H9 (cell line): ENCODE measurements around the gene LRRC8B. TPM values are rescaled to one million over a fixed set of nuclear protein-coding genes. Genes with fewer than 3 reads are reported as not detected.

Experiments
- DNase-seq: peaks from one replicate; pipeline ENCODE4 v3.0.0-alpha.2; 2017
- H2AFZ ChIP-seq: one replicate; pipeline ENCODE4 v1.6.1; 2013; ENCODE audit warnings: mild to moderate bottlenecking, low read length, control low read depth, moderate library complexity
- H2AK5ac ChIP-seq: 2 replicates; pipeline ENCODE4 v1.6.1; 2013; ENCODE audit warnings: low read length, control low read depth, mixed read lengths; ENCODE audit not compliant: insufficient read length
- H2BK120ac ChIP-seq: one replicate; pipeline ENCODE4 v1.6.1; 2013; ENCODE audit warnings: low read depth, mild to moderate bottlenecking, low read length, control low read depth, inconsistent platforms; ENCODE audit not compliant: poor library complexity, severe bottlenecking
- H2BK12ac ChIP-seq: 2 replicates; pipeline ENCODE4 v1.6.1; 2013; ENCODE audit warnings: low read length, control low read depth, mixed read lengths, low read depth; ENCODE audit not compliant: insufficient read length
- H2BK15ac ChIP-seq: 2 replicates; pipeline ENCODE4 v1.6.1; 2013; ENCODE audit warnings: low read depth, low read length, control low read depth
- H2BK20ac ChIP-seq: one replicate; pipeline ENCODE4 v1.6.1; 2013; ENCODE audit warnings: low read depth, mild to moderate bottlenecking, low read length, control low read depth, inconsistent platforms; ENCODE audit not compliant: poor library complexity, severe bottlenecking
- H2BK5ac ChIP-seq: 2 replicates; pipeline ENCODE4 v1.6.1; 2013; ENCODE audit warnings: low read length, control low read depth, mixed read lengths; ENCODE audit not compliant: insufficient read length
- H3K14ac ChIP-seq: 2 replicates; pipeline ENCODE4 v1.6.1; 2013; ENCODE audit warnings: low read length, control low read depth; ENCODE audit not compliant: insufficient read depth
- H3K18ac ChIP-seq: 2 replicates; pipeline ENCODE4 v1.6.1; 2013; ENCODE audit warnings: low read depth, mild to moderate bottlenecking, mixed read lengths, low read length, control low read depth; ENCODE audit not compliant: insufficient read length
- H3K23ac ChIP-seq: 2 replicates; pipeline ENCODE4 v1.6.1; 2013; ENCODE audit warnings: low read length, control low read depth, mixed read lengths, low read depth; ENCODE audit not compliant: insufficient read length
- H3K23me2 ChIP-seq: 2 replicates; pipeline ENCODE4 v1.6.1; 2013; ENCODE audit warnings: low read depth, mild to moderate bottlenecking, mixed read lengths, low read length, control low read depth; ENCODE audit not compliant: insufficient read length, poor library complexity, severe bottlenecking
- H3K27ac ChIP-seq: 2 replicates; pipeline ENCODE4 v1.5.1; 2013; ENCODE audit warnings: low read length, control low read depth, mixed read lengths, low read depth; ENCODE audit not compliant: insufficient read length
- H3K27me3 ChIP-seq: 2 replicates; pipeline ENCODE4 v1.6.1; 2013; ENCODE audit warnings: low read length, control low read depth, inconsistent platforms; ENCODE audit not compliant: insufficient read depth
- H3K4ac ChIP-seq: 2 replicates; pipeline ENCODE4 v1.6.1; 2013; ENCODE audit warnings: low read depth, mild to moderate bottlenecking, control low read depth, inconsistent platforms, low read length, moderate library complexity
- H3K4me1 ChIP-seq: 2 replicates; pipeline ENCODE4 v1.6.1; 2013; ENCODE audit warnings: low read length, control low read depth, inconsistent platforms; ENCODE audit not compliant: insufficient read depth
- H3K4me2 ChIP-seq: 2 replicates; pipeline ENCODE4 v1.6.1; 2013; ENCODE audit warnings: low read length, control low read depth, mixed read lengths; ENCODE audit not compliant: insufficient read length, insufficient read depth
- H3K56ac ChIP-seq: 2 replicates; pipeline ENCODE4 v1.6.1; 2013; ENCODE audit warnings: low read depth, mild to moderate bottlenecking, mixed read lengths, low read length, control low read depth; ENCODE audit not compliant: insufficient read length
- H3K79me1 ChIP-seq: 2 replicates; pipeline ENCODE4 v1.6.1; 2013; ENCODE audit warnings: low read depth, mild to moderate bottlenecking, moderate library complexity, low read length, control low read depth, inconsistent platforms; ENCODE audit not compliant: insufficient read depth, poor library complexity, severe bottlenecking
- H3K79me2 ChIP-seq: 2 replicates; pipeline ENCODE4 v1.6.1; 2013; ENCODE audit warnings: low read length, control low read depth, inconsistent platforms; ENCODE audit not compliant: insufficient read depth
- H3K9ac ChIP-seq: 2 replicates; pipeline ENCODE4 v1.6.1; 2013; ENCODE audit warnings: low read length, control low read depth, mixed read lengths; ENCODE audit not compliant: insufficient read length; ENCODE audit errors: extremely low read depth
- H3K9me3 ChIP-seq: one replicate; pipeline ENCODE4 v1.6.1; 2013; ENCODE audit warnings: low read depth, low read length, inconsistent platforms; ENCODE audit not compliant: control insufficient read depth
- H3T11ph ChIP-seq: one replicate; pipeline ENCODE4 v1.6.1; 2013; ENCODE audit warnings: mild to moderate bottlenecking, low read length, control low read depth, inconsistent platforms
- H4K20me1 ChIP-seq: one replicate; pipeline ENCODE4 v1.6.1; 2013; ENCODE audit not compliant: control insufficient read depth, insufficient read length, insufficient read depth
- H4K5ac ChIP-seq: 2 replicates; pipeline ENCODE4 v1.6.1; 2013; ENCODE audit warnings: low read depth, mild to moderate bottlenecking, mixed read lengths, low read length, control low read depth; ENCODE audit not compliant: insufficient read length
- H4K8ac ChIP-seq: replicated peaks from 2 replicates; pipeline ENCODE4 v1.6.1; 2013; ENCODE audit warnings: low read length, control low read depth, mixed read lengths, low read depth; ENCODE audit not compliant: insufficient read length
- H4K91ac ChIP-seq: 2 replicates; pipeline ENCODE4 v1.6.1; 2013; ENCODE audit warnings: low read depth, mild to moderate bottlenecking, moderate library complexity, mixed read lengths, low read length, control low read depth; ENCODE audit not compliant: insufficient read length
- H3K27ac Mint-ChIP-seq, 3 experiments: 2 replicates in 2 of 3; 3 replicates in 1 of 3; pipeline ENCODE4 v1.8.0; 2020 to 2021; ENCODE audit warnings: mixed read lengths in 3 of 3, mild to moderate bottlenecking in 1 of 3, moderate library complexity in 1 of 3
- H3K27me3 Mint-ChIP-seq: 2 replicates; pipeline ENCODE4 v1.8.0; 2021; ENCODE audit warnings: low read depth, mild to moderate bottlenecking, moderate library complexity, mixed read lengths
- H3K36me3 Mint-ChIP-seq, 3 experiments: 2 replicates in 2 of 3; 3 replicates in 1 of 3; pipeline ENCODE4 v1.8.0; 2020 to 2021; ENCODE audit warnings: low read depth in 3 of 3, mixed read lengths in 3 of 3; ENCODE audit not compliant: insufficient read depth in 1 of 3
- H3K4me1 Mint-ChIP-seq, 2 experiments: 2 replicates each; pipeline ENCODE4 v1.8.0; 2020; ENCODE audit warnings: mixed read lengths in 2 of 2
- H3K4me3 Mint-ChIP-seq, 2 experiments: 2 replicates in 1 of 2; 3 replicates in 1 of 2; pipeline ENCODE4 v1.8.0; 2020 to 2021; ENCODE audit warnings: mild to moderate bottlenecking in 2 of 2, mixed read lengths in 2 of 2, moderate library complexity in 1 of 2
- H3K9me3 Mint-ChIP-seq, 2 experiments: 2 replicates in 1 of 2; 3 replicates in 1 of 2; pipeline ENCODE4 v1.8.0; 2020; ENCODE audit warnings: mild to moderate bottlenecking in 2 of 2, mixed read lengths in 2 of 2, moderate library complexity in 1 of 2
- WGBS: extraction: QIAGEN DNeasy Blood & Tissue Kit; methylation state at CpG from one replicate; pipeline ENCODE4 v1.1.7; 2013; ENCODE audit warnings: missing lambda C conversion rate, low lambda C conversion rate, mixed read lengths; ENCODE audit not compliant: insufficient read length; ENCODE audit errors: extremely low coverage; 5-methylcytosine and 5-hydroxymethylcytosine counted together
- total RNA-seq: library from RNA; stranded (reverse); gene quantifications from 2 replicates; pipeline ENCODE4 v1.2.1, GENCODE V29; 2021
- TF ChIP-seq, protein P1 (sequence below): fragments of 200-600 bp; sonication (generic); conservative IDR thresholded peaks from 3 replicates; pipeline ENCODE4 v1.8.0; 2021; ENCODE audit warnings: antibody characterized with exemption, mild to moderate bottlenecking

Gene LRRC8B
- total RNA-seq, 1 experiment from 2014 or later, result 33.2 TPM

DNA sequence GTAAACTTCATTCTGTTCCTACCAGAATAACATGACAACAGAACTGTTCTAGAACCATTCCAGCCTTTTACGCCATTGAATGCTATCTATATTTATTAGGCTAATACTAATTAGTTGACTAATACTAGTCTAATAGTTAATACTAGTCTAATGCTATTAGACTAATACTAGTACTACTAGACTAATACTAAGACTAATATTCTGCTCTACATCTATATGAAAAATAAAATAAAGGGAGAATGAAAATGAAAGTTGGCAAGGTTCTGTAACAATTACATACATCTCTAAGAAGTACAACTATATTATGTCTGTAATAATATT, 40.9 kb upstream of the LRRC8B start:
- Histone ChIP-seq H3K27ac (no peak overlapping the region), H3K79me1 (no peaks in the 10 kb centered on the region), H2BK20ac (no peak overlapping the region), H3T11ph (no peak overlapping the region), H3K18ac (no peak overlapping the region), H3K4me2 (no peak overlapping the region), H4K8ac (no peak overlapping the region), H4K20me1 (no peaks in the 10 kb centered on the region), H3K14ac (no peak overlapping the region), H4K5ac (no peak overlapping the region), H2BK15ac (no peak overlapping the region), H3K9me3 (no peaks in the 10 kb centered on the region), H3K4me1 (no peaks in the 10 kb centered on the region), H3K79me2 (no peaks in the 10 kb centered on the region), H3K27me3 (no peaks in the 10 kb centered on the region), H3K23me2 (no peaks in the 10 kb centered on the region), H3K9ac (no peak overlapping the region), H2AK5ac (no peak overlapping the region), H3K56ac (no peak overlapping the region), H2BK12ac (no peak overlapping the region), H3K23ac (no peak overlapping the region), H2AFZ (no peak overlapping the region), H4K91ac (no peak overlapping the region), H2BK120ac (no peak overlapping the region), H2BK5ac (no peak overlapping the region), H3K4ac (no peak overlapping the region)
- TF ChIP-seq, protein P1, sequence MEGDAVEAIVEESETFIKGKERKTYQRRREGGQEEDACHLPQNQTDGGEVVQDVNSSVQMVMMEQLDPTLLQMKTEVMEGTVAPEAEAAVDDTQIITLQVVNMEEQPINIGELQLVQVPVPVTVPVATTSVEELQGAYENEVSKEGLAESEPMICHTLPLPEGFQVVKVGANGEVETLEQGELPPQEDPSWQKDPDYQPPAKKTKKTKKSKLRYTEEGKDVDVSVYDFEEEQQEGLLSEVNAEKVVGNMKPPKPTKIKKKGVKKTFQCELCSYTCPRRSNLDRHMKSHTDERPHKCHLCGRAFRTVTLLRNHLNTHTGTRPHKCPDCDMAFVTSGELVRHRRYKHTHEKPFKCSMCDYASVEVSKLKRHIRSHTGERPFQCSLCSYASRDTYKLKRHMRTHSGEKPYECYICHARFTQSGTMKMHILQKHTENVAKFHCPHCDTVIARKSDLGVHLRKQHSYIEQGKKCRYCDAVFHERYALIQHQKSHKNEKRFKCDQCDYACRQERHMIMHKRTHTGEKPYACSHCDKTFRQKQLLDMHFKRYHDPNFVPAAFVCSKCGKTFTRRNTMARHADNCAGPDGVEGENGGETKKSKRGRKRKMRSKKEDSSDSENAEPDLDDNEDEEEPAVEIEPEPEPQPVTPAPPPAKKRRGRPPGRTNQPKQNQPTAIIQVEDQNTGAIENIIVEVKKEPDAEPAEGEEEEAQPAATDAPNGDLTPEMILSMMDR, result no peak
- no peak for DNase-seq
- Mint-ChIP-seq H3K9me3 (peaks cover 25 to 29% of the 10 kb centered on the region in 2 experiments), H3K36me3 (peaks cover 8 to 27% (median 17%) of the 10 kb centered on the region in 3 experiments), H3K27ac (no peak overlapping the region), H3K4me1 (no peaks in the 10 kb centered on the region; a peak in 1 of 4 replicates), H3K4me3 (no peak overlapping the region), H3K27me3 (no peaks in the 10 kb centered on the region; the same call in 1 of the 2 replicates)
- WGBS, result no CpG with 5 or more reads among the region's 1 CpG
